ENCODE results near the gene MEF2A. TPM values are rescaled to one million over a fixed set of nuclear protein-coding genes. Genes with fewer than 3 reads are reported as not detected.
"Not testable (repeated sequence)": the region's sequence is repeated elsewhere in the genome, so short reads cannot be mapped to it uniquely, and the experiment has no call there.

MEF2A gene
- total RNA-seq, 1 donor from 2014 or later: 184 TPM

GRCh38 chr15:99645951-99646350, 80.2 kb downstream of the MEF2A start:
- H3K4me3 Mint-ChIP-seq (ENCODE audit: unreplicated experiment): no peak overlapping the region
- TF ChIP-seq, protein P1, sequence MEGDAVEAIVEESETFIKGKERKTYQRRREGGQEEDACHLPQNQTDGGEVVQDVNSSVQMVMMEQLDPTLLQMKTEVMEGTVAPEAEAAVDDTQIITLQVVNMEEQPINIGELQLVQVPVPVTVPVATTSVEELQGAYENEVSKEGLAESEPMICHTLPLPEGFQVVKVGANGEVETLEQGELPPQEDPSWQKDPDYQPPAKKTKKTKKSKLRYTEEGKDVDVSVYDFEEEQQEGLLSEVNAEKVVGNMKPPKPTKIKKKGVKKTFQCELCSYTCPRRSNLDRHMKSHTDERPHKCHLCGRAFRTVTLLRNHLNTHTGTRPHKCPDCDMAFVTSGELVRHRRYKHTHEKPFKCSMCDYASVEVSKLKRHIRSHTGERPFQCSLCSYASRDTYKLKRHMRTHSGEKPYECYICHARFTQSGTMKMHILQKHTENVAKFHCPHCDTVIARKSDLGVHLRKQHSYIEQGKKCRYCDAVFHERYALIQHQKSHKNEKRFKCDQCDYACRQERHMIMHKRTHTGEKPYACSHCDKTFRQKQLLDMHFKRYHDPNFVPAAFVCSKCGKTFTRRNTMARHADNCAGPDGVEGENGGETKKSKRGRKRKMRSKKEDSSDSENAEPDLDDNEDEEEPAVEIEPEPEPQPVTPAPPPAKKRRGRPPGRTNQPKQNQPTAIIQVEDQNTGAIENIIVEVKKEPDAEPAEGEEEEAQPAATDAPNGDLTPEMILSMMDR (IDR thresholded peaks at IDR 0.05): no peak
- no peaks in the 10 kb centered on the region for H3K9me3 Mint-ChIP-seq (ENCODE audit: low read depth)
- DNase-seq (ENCODE audit: low spot score): no peak
- peaks cover 29% of the 10 kb centered on the region for H3K36me3 Mint-ChIP-seq (ENCODE audit: low read depth)
- H3K27me3 Mint-ChIP-seq (ENCODE audit: low read depth): no peaks in the 10 kb centered on the region
- peak overlapping the region; percentile 57 for H3K27ac Mint-ChIP-seq (ENCODE audit: unreplicated experiment)
- H3K4me1 Mint-ChIP-seq (ENCODE audit: low read depth): peaks cover 37% of the 10 kb centered on the region

DNA sequence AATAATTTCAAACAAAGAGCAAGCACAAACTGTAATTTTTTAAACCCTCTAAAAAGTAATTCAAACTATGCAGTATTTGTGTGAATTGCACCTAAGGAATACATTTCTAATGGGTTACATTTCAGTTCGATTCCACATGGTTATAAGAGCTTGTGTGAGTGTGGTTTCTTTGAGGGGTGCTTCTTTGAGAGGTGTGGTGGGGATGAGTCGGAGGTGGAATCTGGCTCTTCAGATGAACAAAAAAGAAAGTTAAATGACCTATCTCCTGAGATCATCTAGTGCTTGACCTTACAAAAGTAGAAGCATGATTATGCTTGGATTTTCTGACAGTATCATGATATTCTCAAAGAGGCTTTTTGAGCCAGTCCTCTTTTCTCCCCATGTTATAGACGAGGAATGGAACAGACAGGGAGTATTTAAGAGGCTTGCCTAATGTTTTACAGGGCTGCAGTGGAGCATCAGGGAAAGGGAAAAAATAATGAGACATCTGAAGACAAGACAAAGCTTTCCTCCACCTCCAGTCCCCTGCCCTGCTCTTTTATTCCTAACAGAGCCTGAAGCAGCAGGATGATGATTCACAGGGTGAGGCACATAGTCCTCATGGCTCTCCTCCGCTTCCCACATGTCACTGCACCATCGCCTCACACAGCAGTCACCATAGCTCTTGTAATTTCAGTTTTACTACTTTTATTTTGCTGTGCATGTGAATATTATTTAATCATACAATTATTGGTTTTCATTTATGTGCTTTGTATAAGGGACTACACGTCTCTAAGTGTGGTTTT, 85.4 kb downstream of the MEF2A start:
- TF ChIP-seq, protein P1 (IDR thresholded peaks at IDR 0.05): no peak
- Mint-ChIP-seq H3K27me3 (ENCODE audit: low read depth) (no peaks in the 10 kb centered on the region), H3K36me3 (ENCODE audit: low read depth) (peaks cover 24% of the 10 kb centered on the region), H3K4me3 (ENCODE audit: unreplicated experiment) (no peak overlapping the region), H3K9me3 (ENCODE audit: low read depth) (no peaks in the 10 kb centered on the region), H3K27ac (ENCODE audit: unreplicated experiment) (peak overlapping the region; percentile 34), H3K4me1 (ENCODE audit: low read depth) (peaks cover 31% of the 10 kb centered on the region)
- DNase-seq (ENCODE audit: low spot score): no peak

DNA sequence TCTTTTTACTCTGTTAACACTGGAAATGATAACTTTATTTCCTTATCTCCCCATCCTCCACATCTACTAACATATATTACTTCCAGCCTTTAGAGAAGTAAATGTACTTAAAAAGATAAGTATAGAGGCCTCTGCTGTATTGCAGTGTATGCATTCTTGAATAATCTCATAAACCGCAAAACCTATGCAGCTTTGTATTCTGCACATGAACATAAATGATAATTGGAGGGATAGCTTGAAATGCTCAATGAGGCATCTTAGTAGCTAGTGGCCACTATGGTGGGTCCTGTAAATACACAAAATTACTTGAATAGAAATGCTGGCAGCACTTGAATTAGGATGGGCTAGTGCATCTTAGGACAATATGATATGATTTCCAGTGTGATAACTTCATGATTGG, 90.4 kb downstream of the MEF2A start:
- no peaks in the 10 kb centered on the region for H3K27me3 Mint-ChIP-seq (ENCODE audit: low read depth)
- H3K4me3 Mint-ChIP-seq (ENCODE audit: unreplicated experiment): no peak overlapping the region
- H3K27ac Mint-ChIP-seq (ENCODE audit: unreplicated experiment): no peak overlapping the region
- H3K9me3 Mint-ChIP-seq (ENCODE audit: low read depth): no peaks in the 10 kb centered on the region
- no peak for DNase-seq (ENCODE audit: low spot score)
- H3K36me3 Mint-ChIP-seq (ENCODE audit: low read depth): peaks cover 37% of the 10 kb centered on the region
- peaks cover 37% of the 10 kb centered on the region for H3K4me1 Mint-ChIP-seq (ENCODE audit: low read depth)
- TF ChIP-seq, protein P1 (IDR thresholded peaks at IDR 0.05): no peak

DNA sequence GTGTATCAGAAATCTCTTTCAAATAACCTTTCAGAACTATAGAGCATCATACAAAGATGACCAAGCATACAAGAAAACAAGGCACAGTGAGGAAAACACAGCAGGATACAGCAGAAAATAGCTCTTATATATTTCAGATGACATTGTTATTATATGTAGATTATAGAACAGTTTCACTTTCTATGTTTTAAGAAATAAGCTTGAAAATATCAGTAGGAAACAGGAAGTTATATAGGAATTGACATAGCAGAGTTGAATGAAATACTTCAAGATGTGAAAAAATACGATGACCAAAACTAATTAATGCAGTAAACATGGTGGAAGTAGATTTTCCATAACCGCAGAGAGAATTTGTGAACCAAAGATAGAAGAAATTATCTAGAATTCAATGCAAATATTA, 92.2 kb downstream of the MEF2A start:
- peaks cover 35% of the 10 kb centered on the region for H3K4me1 Mint-ChIP-seq (ENCODE audit: low read depth)
- H3K9me3 Mint-ChIP-seq (ENCODE audit: low read depth): no peaks in the 10 kb centered on the region
- no peaks in the 10 kb centered on the region for H3K27me3 Mint-ChIP-seq (ENCODE audit: low read depth)
- no peak overlapping the region for H3K4me3 Mint-ChIP-seq (ENCODE audit: unreplicated experiment)
- TF ChIP-seq, protein P1 (IDR thresholded peaks at IDR 0.05): no peak
- no peak for DNase-seq (ENCODE audit: low spot score)
- peaks cover 26% of the 10 kb centered on the region for H3K36me3 Mint-ChIP-seq (ENCODE audit: low read depth)
- no peak overlapping the region for H3K27ac Mint-ChIP-seq (ENCODE audit: unreplicated experiment)

DNA sequence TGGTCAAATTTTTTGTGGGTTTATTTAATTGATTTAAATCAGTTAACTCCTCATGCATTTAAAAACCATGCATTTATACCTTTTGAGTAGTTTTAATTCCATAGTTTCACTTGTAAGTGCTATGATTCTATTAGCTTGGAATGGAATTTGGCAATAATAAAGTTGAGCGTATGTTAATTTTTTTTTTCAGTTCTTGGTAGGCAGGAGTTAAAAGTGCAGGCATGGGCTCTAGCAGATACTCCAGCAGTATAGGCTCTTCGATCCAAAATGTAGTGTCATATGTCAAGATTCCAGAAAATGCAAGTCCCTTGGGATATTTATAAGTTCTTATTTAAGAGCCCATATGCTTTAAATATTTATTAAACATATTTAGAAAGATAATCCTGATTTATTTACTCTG, 97.1 kb downstream of the MEF2A start:
- TF ChIP-seq, protein P1 (IDR thresholded peaks at IDR 0.05): no peak
- Mint-ChIP-seq H3K27ac (ENCODE audit: unreplicated experiment) (peak overlapping the region; percentile 57), H3K4me1 (ENCODE audit: low read depth) (peaks cover 31% of the 10 kb centered on the region), H3K36me3 (ENCODE audit: low read depth) (peaks cover 38% of the 10 kb centered on the region), H3K4me3 (ENCODE audit: unreplicated experiment) (no peak overlapping the region), H3K9me3 (ENCODE audit: low read depth) (no peaks in the 10 kb centered on the region), H3K27me3 (ENCODE audit: low read depth) (no peaks in the 10 kb centered on the region)
- DNase-seq (ENCODE audit: low spot score): no peak

GRCh38 chr15:99666073-99666472, 100.3 kb downstream of the MEF2A start:
- Mint-ChIP-seq H3K36me3 (ENCODE audit: low read depth) (peaks cover 16% of the 10 kb centered on the region), H3K4me1 (ENCODE audit: low read depth) (peaks cover 35% of the 10 kb centered on the region)
- DNase-seq (ENCODE audit: low spot score); H3K4me3 Mint-ChIP-seq (ENCODE audit: unreplicated experiment); H3K27ac Mint-ChIP-seq (ENCODE audit: unreplicated experiment); H3K9me3 Mint-ChIP-seq (ENCODE audit: low read depth); H3K27me3 Mint-ChIP-seq (ENCODE audit: low read depth): not testable (repeated sequence)
